Tibial nerve (tissue), 3 donors: ENCODE results near the gene CSNK1D.

Source experiments
- POLR2A ChIP-seq, 2 donors: fragments of 450-650 bp; IDR thresholded peaks; one replicate each; pipeline ENCODE4 v1.6.1; 2017; ENCODE audit warnings: antibody characterized with exemption in 2 of 2, mild to moderate bottlenecking in 2 of 2, moderate library complexity in 2 of 2
- TF ChIP-seq, protein P1 (sequence below), 5 experiments: fragments of 200-600 bp in 3 of 5; fragments of 450-650 bp in 2 of 5; sonication (generic) in 3 of 5; IDR thresholded peaks; one replicate each; pipeline ENCODE4 v1.5.1; 2016 to 2019; ENCODE audit warnings: antibody characterized with exemption in 5 of 5, mild to moderate bottlenecking in 3 of 5, moderate library complexity in 2 of 5

DNA sequence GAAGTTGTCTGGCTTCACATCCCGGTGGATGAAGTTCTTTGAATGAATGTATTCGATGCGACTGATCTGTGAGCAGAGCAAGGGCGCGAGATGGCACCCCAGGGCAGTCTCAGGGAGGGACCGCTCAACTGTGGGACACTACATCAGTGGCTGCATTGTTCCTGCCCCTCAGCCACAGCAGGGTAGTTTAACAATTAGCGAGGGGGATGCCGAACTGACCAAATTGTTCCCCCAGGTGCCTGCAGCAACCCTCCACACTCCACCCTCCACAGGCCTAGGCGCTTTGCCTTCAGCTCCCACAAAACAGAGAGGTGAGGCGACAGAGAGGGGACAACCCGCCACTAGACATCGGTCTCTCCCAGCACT is 20.3 kb downstream of the CSNK1D start:
- TF ChIP-seq, protein P1, sequence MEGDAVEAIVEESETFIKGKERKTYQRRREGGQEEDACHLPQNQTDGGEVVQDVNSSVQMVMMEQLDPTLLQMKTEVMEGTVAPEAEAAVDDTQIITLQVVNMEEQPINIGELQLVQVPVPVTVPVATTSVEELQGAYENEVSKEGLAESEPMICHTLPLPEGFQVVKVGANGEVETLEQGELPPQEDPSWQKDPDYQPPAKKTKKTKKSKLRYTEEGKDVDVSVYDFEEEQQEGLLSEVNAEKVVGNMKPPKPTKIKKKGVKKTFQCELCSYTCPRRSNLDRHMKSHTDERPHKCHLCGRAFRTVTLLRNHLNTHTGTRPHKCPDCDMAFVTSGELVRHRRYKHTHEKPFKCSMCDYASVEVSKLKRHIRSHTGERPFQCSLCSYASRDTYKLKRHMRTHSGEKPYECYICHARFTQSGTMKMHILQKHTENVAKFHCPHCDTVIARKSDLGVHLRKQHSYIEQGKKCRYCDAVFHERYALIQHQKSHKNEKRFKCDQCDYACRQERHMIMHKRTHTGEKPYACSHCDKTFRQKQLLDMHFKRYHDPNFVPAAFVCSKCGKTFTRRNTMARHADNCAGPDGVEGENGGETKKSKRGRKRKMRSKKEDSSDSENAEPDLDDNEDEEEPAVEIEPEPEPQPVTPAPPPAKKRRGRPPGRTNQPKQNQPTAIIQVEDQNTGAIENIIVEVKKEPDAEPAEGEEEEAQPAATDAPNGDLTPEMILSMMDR (IDR thresholded peaks at IDR 0.05), result no peak
- TF ChIP-seq POLR2A (IDR thresholded peaks at IDR 0.05), result no peak
